Lower lobe of right lung (tissue), 2 donors: ENCODE data around the gene UBR3. TPM values are rescaled to one million over a fixed set of nuclear protein-coding genes. Genes with fewer than 3 reads are reported as not detected.

Experiments used
- ATAC-seq, 2 donors: fragments of 200-7000 bp; cut with Tn5 transposase; one replicate each; pipeline ENCODE4 v1.9.1; 2020 to 2022; ENCODE audit warnings: mild to moderate bottlenecking in 2 of 2, moderate library complexity in 2 of 2
- DNase-seq: peaks from one replicate; pipeline ENCODE4 v3.0.0-alpha.2; 2020
- H3K27ac ChIP-seq: fragments of 200-600 bp; one replicate; pipeline ENCODE4 v1.8.0; 2022
- H3K27me3 ChIP-seq: fragments of 200-600 bp; one replicate; pipeline ENCODE4 v1.8.0; 2022; ENCODE audit warnings: low read depth
- H3K36me3 ChIP-seq: fragments of 200-600 bp; one replicate; pipeline ENCODE4 v1.8.0; 2022; ENCODE audit warnings: mild to moderate bottlenecking
- H3K4me1 ChIP-seq: fragments of 200-600 bp; one replicate; pipeline ENCODE4 v1.8.0; 2022
- H3K4me3 ChIP-seq: fragments of 200-600 bp; one replicate; pipeline ENCODE4 v1.8.0; 2022; ENCODE audit warnings: mild to moderate bottlenecking
- H3K9me3 ChIP-seq: fragments of 200-600 bp; one replicate; pipeline ENCODE4 v1.8.0; 2022
- intact Hi-C: fragments of 100-400 bp; cut with DNase I; formaldehyde crosslinking; loops from one replicate; pipeline ENCODE4 v1.11.0; 2022
- total RNA-seq: library from RNA; stranded (reverse); fragmentation: NEBNext Ultra II Directional; extraction: Animal tissue kit (Norgen Biotek cat#: 25700); gene quantifications from one replicate; pipeline ENCODE4 v1.2.1, GENCODE V29; 2021
- TF ChIP-seq, protein P1 (sequence below): fragments of 200-600 bp; IDR thresholded peaks from one replicate; pipeline ENCODE4 v1.8.0; 2022; ENCODE audit warnings: antibody characterized with exemption, mild to moderate bottlenecking
- donor health status: DM: no; HTN: yes; CAD: no; lungs with severe emphysema.

The UBR3 gene
- total RNA-seq, 1 donor from 2014 or later: 46.7 TPM

GRCh38 chr2:170056900-170057299 is 229.6 kb downstream of the UBR3 start:
- Histone ChIP-seq H3K4me1 (no peaks in the 10 kb centered on the region), H3K36me3 (peaks cover 44% of the 10 kb centered on the region), H3K9me3 (no peaks in the 10 kb centered on the region), H3K27ac (no peak overlapping the region), H3K27me3 (no peaks in the 10 kb centered on the region), H3K4me3 (no peak overlapping the region)
- DNase-seq (no peak), ATAC-seq (no peak)
- intact Hi-C loops: no loop called here
- TF ChIP-seq, protein P1, sequence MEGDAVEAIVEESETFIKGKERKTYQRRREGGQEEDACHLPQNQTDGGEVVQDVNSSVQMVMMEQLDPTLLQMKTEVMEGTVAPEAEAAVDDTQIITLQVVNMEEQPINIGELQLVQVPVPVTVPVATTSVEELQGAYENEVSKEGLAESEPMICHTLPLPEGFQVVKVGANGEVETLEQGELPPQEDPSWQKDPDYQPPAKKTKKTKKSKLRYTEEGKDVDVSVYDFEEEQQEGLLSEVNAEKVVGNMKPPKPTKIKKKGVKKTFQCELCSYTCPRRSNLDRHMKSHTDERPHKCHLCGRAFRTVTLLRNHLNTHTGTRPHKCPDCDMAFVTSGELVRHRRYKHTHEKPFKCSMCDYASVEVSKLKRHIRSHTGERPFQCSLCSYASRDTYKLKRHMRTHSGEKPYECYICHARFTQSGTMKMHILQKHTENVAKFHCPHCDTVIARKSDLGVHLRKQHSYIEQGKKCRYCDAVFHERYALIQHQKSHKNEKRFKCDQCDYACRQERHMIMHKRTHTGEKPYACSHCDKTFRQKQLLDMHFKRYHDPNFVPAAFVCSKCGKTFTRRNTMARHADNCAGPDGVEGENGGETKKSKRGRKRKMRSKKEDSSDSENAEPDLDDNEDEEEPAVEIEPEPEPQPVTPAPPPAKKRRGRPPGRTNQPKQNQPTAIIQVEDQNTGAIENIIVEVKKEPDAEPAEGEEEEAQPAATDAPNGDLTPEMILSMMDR: no peak

GRCh38 chr2:170063456-170064235 is 236.4 kb downstream of the UBR3 start:
- no peak for DNase-seq

GRCh38 chr2:170070778-170071177 is 243.5 kb downstream of the UBR3 start:
- TF ChIP-seq, protein P1: no peak
- H3K36me3 ChIP-seq: peaks cover 11% of the 10 kb centered on the region
- ATAC-seq: no peak

More at GRCh38 chr2:170063456-170064235, 236.4 kb downstream of the UBR3 start:
- intact Hi-C loops: no loop called here
- Histone ChIP-seq H3K36me3 (peaks cover 28% of the 10 kb centered on the region), H3K27me3 (no peaks in the 10 kb centered on the region), H3K4me1 (no peaks in the 10 kb centered on the region), H3K4me3 (no peak overlapping the region), H3K9me3 (no peaks in the 10 kb centered on the region), H3K27ac (no peak overlapping the region)
- no peak for ATAC-seq
- TF ChIP-seq, protein P1: no peak

GRCh38 chr2:170073288-170073687 is 246.0 kb downstream of the UBR3 start:
- H3K4me1 ChIP-seq: peaks cover 5% of the 10 kb centered on the region
- no peak for ATAC-seq
- TF ChIP-seq, protein P1: no peak
- DNase-seq: no peak
- H3K27ac ChIP-seq: no peak overlapping the region
- intact Hi-C loops: no loop called here
- no peaks in the 10 kb centered on the region for H3K27me3 ChIP-seq
- no peak overlapping the region for H3K4me3 ChIP-seq
- H3K36me3 ChIP-seq: peaks cover 21% of the 10 kb centered on the region
- H3K9me3 ChIP-seq: no peaks in the 10 kb centered on the region

More at GRCh38 chr2:170070778-170071177, 243.5 kb downstream of the UBR3 start:
- Histone ChIP-seq H3K9me3 (no peaks in the 10 kb centered on the region), H3K4me3 (no peak overlapping the region), H3K27me3 (no peaks in the 10 kb centered on the region), H3K27ac (no peak overlapping the region), H3K4me1 (peaks cover 5% of the 10 kb centered on the region)
- intact Hi-C loops: no loop called here
- DNase-seq: no peak

DNA sequence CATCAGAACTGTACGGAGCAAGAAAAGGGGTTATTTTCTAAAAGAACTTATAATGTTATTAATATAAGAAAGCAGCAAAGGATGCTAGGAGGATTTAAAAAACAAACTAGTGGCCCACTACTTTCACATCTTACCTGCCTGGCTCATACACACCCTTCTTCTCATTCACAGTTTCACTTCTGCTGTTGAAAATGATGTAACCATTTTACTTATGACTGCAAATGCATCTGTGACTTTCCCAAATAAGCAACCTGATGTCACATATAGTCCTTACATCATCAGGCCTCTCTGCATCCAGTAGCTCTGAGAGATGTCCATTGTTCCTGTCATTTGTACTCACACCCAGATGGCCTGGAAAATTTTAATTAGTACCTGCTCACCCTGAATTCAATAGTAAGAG is 248.9 kb downstream of the UBR3 start:
- Histone ChIP-seq H3K27me3 (no peaks in the 10 kb centered on the region), H3K4me3 (no peak overlapping the region), H3K36me3 (peaks cover 21% of the 10 kb centered on the region), H3K27ac (no peak overlapping the region), H3K4me1 (peaks cover 5% of the 10 kb centered on the region), H3K9me3 (no peaks in the 10 kb centered on the region)
- TF ChIP-seq, protein P1: no peak
- DNase-seq (no peak), ATAC-seq (no peak)
- intact Hi-C loops: no loop called here
